HCT116 (cell line): ENCODE measurements around the gene GRIP1.

ENCODE experiments used
- SRF ChIP-seq: IDR thresholded peaks from 2 replicates; pipeline ENCODE4 v1.6.1; 2012; ENCODE audit warnings: low read depth
- TF ChIP-seq, protein P1 (sequence below), 3 experiments: fragments of 200-600 bp in 1 of 3; sonication (generic) in 1 of 3; IDR thresholded peaks in 2 of 3; conservative IDR thresholded peaks in 1 of 3; 2 replicates each; pipeline ENCODE4 v1.5.1; 2012 to 2017; ENCODE audit warnings: low read depth in 2 of 3, low read length in 2 of 3, antibody characterized with exemption in 1 of 3, borderline replicate concordance in 1 of 3, control low read depth in 1 of 3, mild to moderate bottlenecking in 1 of 3, mixed read lengths in 1 of 3, mixed run types in 1 of 3, moderate library complexity in 1 of 3; ENCODE audit not compliant: insufficient read depth in 1 of 3

DNA sequence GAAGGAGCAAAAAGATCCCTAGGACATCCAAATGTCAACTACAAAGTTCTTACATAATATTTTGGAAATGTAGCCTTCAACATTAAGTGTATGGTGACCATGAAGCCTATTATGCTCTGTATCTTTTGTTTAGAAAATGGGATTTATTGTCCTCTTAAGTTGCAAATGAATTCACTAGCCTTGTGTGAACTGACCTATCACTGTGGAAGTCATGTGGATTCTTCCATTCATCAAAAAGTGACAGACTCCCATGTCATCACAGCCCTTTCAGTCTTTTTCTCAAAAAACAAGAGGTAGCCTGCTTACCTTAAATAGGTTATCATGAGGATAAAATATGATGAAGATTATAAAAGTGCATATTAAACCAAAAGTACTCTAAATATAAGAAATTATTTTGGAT, 179.9 kb downstream of the GRIP1 start:
- TF ChIP-seq SRF: no peak
- TF ChIP-seq, protein P1, sequence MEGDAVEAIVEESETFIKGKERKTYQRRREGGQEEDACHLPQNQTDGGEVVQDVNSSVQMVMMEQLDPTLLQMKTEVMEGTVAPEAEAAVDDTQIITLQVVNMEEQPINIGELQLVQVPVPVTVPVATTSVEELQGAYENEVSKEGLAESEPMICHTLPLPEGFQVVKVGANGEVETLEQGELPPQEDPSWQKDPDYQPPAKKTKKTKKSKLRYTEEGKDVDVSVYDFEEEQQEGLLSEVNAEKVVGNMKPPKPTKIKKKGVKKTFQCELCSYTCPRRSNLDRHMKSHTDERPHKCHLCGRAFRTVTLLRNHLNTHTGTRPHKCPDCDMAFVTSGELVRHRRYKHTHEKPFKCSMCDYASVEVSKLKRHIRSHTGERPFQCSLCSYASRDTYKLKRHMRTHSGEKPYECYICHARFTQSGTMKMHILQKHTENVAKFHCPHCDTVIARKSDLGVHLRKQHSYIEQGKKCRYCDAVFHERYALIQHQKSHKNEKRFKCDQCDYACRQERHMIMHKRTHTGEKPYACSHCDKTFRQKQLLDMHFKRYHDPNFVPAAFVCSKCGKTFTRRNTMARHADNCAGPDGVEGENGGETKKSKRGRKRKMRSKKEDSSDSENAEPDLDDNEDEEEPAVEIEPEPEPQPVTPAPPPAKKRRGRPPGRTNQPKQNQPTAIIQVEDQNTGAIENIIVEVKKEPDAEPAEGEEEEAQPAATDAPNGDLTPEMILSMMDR (IDR thresholded peaks at IDR 0.05 in 2 of 3, conservative IDR thresholded peaks at IDR 0.05 in 1 of 3; ENCODE audit: borderline replicate concordance in 1 of 3, insufficient read depth in 1 of 3, low read depth in 2 of 3, low read length in 2 of 3): no peak
